A673 (cell line): Measurements from ENCODE around the gene FBXO10.

Experiments
- EZH2 ChIP-seq: fragments of 200-600 bp; sonication (generic); IDR thresholded peaks from 2 replicates; pipeline ENCODE4 v1.6.1; 2017; ENCODE audit warnings: borderline replicate concordance, low read depth, mild to moderate bottlenecking, mixed read lengths, antibody characterized with exemption, low read length; ENCODE audit not compliant: poor library complexity, severe bottlenecking
- TF ChIP-seq, protein P1 (sequence below): fragments of 300-800, 200-600 bp; sonication (generic); conservative IDR thresholded peaks from 2 replicates; pipeline ENCODE4 v1.5.1; 2017; ENCODE audit warnings: low read depth, mild to moderate bottlenecking, antibody characterized with exemption, low read length, moderate library complexity, mixed read lengths

DNA sequence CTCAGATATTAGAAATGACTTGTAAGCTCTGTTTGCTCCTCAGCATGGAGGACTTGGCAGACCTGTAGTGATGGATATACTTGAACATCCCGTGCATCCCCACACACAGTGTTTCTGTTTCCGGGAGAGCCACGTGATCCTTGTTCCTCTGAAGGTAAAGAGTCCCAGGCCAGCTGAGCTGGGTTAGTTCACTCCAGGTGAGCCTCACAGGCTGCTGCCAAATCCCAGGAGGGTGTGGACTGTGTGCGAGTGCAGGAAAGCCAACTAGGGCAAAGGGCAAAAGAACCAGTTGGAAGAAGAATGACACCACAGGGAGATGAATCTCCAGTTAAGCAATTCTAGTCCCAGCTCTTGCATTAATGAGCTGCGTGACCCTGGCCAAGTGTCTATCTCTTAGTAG lies 26.6 kb upstream of the FBXO10 start:
- TF ChIP-seq EZH2: no peak
- TF ChIP-seq, protein P1, sequence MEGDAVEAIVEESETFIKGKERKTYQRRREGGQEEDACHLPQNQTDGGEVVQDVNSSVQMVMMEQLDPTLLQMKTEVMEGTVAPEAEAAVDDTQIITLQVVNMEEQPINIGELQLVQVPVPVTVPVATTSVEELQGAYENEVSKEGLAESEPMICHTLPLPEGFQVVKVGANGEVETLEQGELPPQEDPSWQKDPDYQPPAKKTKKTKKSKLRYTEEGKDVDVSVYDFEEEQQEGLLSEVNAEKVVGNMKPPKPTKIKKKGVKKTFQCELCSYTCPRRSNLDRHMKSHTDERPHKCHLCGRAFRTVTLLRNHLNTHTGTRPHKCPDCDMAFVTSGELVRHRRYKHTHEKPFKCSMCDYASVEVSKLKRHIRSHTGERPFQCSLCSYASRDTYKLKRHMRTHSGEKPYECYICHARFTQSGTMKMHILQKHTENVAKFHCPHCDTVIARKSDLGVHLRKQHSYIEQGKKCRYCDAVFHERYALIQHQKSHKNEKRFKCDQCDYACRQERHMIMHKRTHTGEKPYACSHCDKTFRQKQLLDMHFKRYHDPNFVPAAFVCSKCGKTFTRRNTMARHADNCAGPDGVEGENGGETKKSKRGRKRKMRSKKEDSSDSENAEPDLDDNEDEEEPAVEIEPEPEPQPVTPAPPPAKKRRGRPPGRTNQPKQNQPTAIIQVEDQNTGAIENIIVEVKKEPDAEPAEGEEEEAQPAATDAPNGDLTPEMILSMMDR: no peak
